ENCODE data around the gene CTNNBL1. TPM values are rescaled to one million over a fixed set of nuclear protein-coding genes. Genes with fewer than 3 reads are reported as not detected.

The CTNNBL1 gene
- total and polyA plus RNA-seq, 2 donors (not counting 1 experiment from before 2014, with no cell fraction given): 31.3 to 39.0 TPM

DNA sequence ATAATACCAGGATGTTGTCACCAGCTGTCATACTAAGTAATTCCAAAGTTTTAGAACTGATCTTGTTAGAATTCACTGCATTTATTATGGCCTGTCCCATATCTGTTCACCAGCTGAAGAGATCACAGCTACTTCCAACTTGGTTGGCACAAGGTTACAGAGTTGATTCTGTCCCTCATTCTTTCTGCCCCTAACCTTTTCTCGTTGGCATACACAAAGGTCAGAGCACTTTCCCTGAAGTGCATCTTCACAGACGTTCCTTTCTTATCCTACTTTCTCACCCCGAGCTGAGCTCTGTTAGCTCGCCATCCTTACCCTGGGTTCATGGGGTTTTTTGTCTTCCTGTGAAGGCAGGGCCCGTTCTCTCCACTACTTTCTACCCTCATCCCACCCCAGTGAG is 143.1 kb downstream of the CTNNBL1 start:
- TF ChIP-seq EZH2 (IDR thresholded peaks at IDR 0.05; ENCODE audit: low read length, missing control alignments): no peak
- TF ChIP-seq, protein P1, sequence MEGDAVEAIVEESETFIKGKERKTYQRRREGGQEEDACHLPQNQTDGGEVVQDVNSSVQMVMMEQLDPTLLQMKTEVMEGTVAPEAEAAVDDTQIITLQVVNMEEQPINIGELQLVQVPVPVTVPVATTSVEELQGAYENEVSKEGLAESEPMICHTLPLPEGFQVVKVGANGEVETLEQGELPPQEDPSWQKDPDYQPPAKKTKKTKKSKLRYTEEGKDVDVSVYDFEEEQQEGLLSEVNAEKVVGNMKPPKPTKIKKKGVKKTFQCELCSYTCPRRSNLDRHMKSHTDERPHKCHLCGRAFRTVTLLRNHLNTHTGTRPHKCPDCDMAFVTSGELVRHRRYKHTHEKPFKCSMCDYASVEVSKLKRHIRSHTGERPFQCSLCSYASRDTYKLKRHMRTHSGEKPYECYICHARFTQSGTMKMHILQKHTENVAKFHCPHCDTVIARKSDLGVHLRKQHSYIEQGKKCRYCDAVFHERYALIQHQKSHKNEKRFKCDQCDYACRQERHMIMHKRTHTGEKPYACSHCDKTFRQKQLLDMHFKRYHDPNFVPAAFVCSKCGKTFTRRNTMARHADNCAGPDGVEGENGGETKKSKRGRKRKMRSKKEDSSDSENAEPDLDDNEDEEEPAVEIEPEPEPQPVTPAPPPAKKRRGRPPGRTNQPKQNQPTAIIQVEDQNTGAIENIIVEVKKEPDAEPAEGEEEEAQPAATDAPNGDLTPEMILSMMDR (conservative IDR thresholded peaks at IDR 0.05 in 1 of 2, IDR thresholded peaks at IDR 0.05 in 1 of 2; ENCODE audit: low read depth in 1 of 2, low read length in 2 of 2): no peak
- DNase-seq (ENCODE audit: low read depth in 2 of 2): no peak
- no peak overlapping the region for H3K9ac ChIP-seq (ENCODE audit: insufficient read depth, low read length)
- no peak overlapping the region for H3K27ac ChIP-seq (ENCODE audit: insufficient read depth, low read length)
- no peaks in the 10 kb centered on the region for H3K79me2 ChIP-seq (ENCODE audit: control insufficient read depth, insufficient read depth, low read length)
- H3K4me1 ChIP-seq (ENCODE audit: control insufficient read depth, extremely low read depth, insufficient read depth, low read length): no peaks in the 10 kb centered on the region
- H3K27me3 ChIP-seq (ENCODE audit: control insufficient read depth, insufficient read depth, low read length): no peaks in the 10 kb centered on the region
- no peak overlapping the region for H3K4me2 ChIP-seq (ENCODE audit: extremely low read depth, insufficient read depth, low read length)
- no peak overlapping the region for H2AFZ ChIP-seq (ENCODE audit: low read length)
- H3K4me3 ChIP-seq (replicated peaks in 1 of 4; ENCODE audit: control extremely low read depth in 1 of 4, insufficient read depth in 1 of 4, low read depth in 3 of 4, low read length in 4 of 4): no peak overlapping the region
- no peaks in the 10 kb centered on the region for H3K9me3 ChIP-seq (ENCODE audit: control insufficient read depth, insufficient read depth, low read depth, low read length)
- H3K36me3 ChIP-seq (ENCODE audit: control insufficient read depth, insufficient read depth, low read length): no peaks in the 10 kb centered on the region
- no peaks in the 10 kb centered on the region for H4K20me1 ChIP-seq (ENCODE audit: control insufficient read depth, extremely low read depth, insufficient read depth, low read length)

- no peaks in the 10 kb centered on the region for H4K20me1 ChIP-seq (ENCODE audit: control insufficient read depth, extremely low read depth, insufficient read depth, low read length)
- no peak overlapping the region for H2AFZ ChIP-seq (ENCODE audit: low read length)
- no peaks in the 10 kb centered on the region for H3K27me3 ChIP-seq (ENCODE audit: control insufficient read depth, insufficient read depth, low read length)
- H3K4me1 ChIP-seq (ENCODE audit: control insufficient read depth, extremely low read depth, insufficient read depth, low read length): no peaks in the 10 kb centered on the region
- peaks cover 2% of the 10 kb centered on the region for H3K36me3 ChIP-seq (ENCODE audit: control insufficient read depth, insufficient read depth, low read length)
- H3K27ac ChIP-seq (ENCODE audit: insufficient read depth, low read length): no peak overlapping the region
- H3K9ac ChIP-seq (ENCODE audit: insufficient read depth, low read length): no peak overlapping the region
- no peaks in the 10 kb centered on the region for H3K9me3 ChIP-seq (ENCODE audit: control insufficient read depth, insufficient read depth, low read depth, low read length)
- H3K4me3 ChIP-seq (replicated peaks in 1 of 4; ENCODE audit: control extremely low read depth in 1 of 4, insufficient read depth in 1 of 4, low read depth in 3 of 4, low read length in 4 of 4): no peak overlapping the region
- H3K4me2 ChIP-seq (ENCODE audit: extremely low read depth, insufficient read depth, low read length): no peak overlapping the region
- DNase-seq (ENCODE audit: low read depth in 2 of 2): peak in 1 of 2 donors; percentile 4
- H3K79me2 ChIP-seq (ENCODE audit: control insufficient read depth, insufficient read depth, low read length): no peaks in the 10 kb centered on the region
- TF ChIP-seq, protein P1 (conservative IDR thresholded peaks at IDR 0.05 in 1 of 2, IDR thresholded peaks at IDR 0.05 in 1 of 2; ENCODE audit: low read depth in 1 of 2, low read length in 2 of 2): no peak
- TF ChIP-seq EZH2 (IDR thresholded peaks at IDR 0.05; ENCODE audit: low read length, missing control alignments): no peak
Measured at GRCh38 chr20:37837924-37838323, 144.1 kb downstream of the CTNNBL1 start.

GRCh38 chr20:37838769-37839431 is 145.1 kb downstream of the CTNNBL1 start:
- H3K4me3 ChIP-seq (replicated peaks in 1 of 4; ENCODE audit: control extremely low read depth in 1 of 4, insufficient read depth in 1 of 4, low read depth in 3 of 4, low read length in 4 of 4): no peak overlapping the region
- H3K9ac ChIP-seq (ENCODE audit: insufficient read depth, low read length): no peak overlapping the region
- H3K36me3 ChIP-seq (ENCODE audit: control insufficient read depth, insufficient read depth, low read length): peaks cover 2% of the 10 kb centered on the region
- no peak overlapping the region for H2AFZ ChIP-seq (ENCODE audit: low read length)
- no peak for DNase-seq (ENCODE audit: low read depth in 2 of 2)
- no peak overlapping the region for H3K27ac ChIP-seq (ENCODE audit: insufficient read depth, low read length)
- no peaks in the 10 kb centered on the region for H3K9me3 ChIP-seq (ENCODE audit: control insufficient read depth, insufficient read depth, low read depth, low read length)
- H4K20me1 ChIP-seq (ENCODE audit: control insufficient read depth, extremely low read depth, insufficient read depth, low read length): no peaks in the 10 kb centered on the region
- H3K4me1 ChIP-seq (ENCODE audit: control insufficient read depth, extremely low read depth, insufficient read depth, low read length): no peaks in the 10 kb centered on the region
- H3K4me2 ChIP-seq (ENCODE audit: extremely low read depth, insufficient read depth, low read length): no peak overlapping the region
- no peaks in the 10 kb centered on the region for H3K79me2 ChIP-seq (ENCODE audit: control insufficient read depth, insufficient read depth, low read length)
- TF ChIP-seq EZH2 (IDR thresholded peaks at IDR 0.05; ENCODE audit: low read length, missing control alignments): no peak
- TF ChIP-seq, protein P1 (conservative IDR thresholded peaks at IDR 0.05 in 1 of 2, IDR thresholded peaks at IDR 0.05 in 1 of 2; ENCODE audit: low read depth in 1 of 2, low read length in 2 of 2): no peak
- no peaks in the 10 kb centered on the region for H3K27me3 ChIP-seq (ENCODE audit: control insufficient read depth, insufficient read depth, low read length)
